ENCODE data around the gene HNRNPL. TPM values are rescaled to one million over a fixed set of nuclear protein-coding genes. Genes with fewer than 3 reads are reported as not detected.
"Not testable (repeated sequence)": the region's sequence is repeated elsewhere in the genome, so short reads cannot be mapped to it uniquely, and the experiment has no call there.

The HNRNPL gene
- total and polyA plus RNA-seq, 9 donors = 195 to 355 (median 281) TPM

DNA sequence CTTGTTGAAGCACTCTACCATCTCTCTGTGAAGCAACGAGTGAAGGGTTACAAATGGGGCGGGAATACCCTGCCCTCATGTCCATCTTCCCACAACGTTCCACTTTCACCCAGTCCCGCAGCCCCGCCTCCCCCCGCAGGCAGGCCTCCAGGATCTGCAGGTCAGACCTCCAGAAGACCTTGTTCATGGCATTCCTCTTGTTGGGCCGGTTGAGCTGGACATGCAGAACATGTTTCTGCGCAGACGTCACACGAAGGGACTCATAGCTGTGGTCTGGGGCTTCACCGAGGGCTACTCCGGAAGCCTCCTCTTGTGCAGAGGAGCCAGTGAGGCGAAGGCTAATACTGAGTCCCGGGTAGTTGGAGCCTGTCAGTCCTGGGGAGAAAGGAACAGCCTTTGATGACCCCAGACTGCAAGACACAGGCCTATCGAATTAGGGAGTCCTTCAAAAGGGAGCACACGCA, 18.6 kb downstream of the HNRNPL start:
- Histone ChIP-seq H3K36me3 (ENCODE audit: control insufficient read depth, insufficient read depth, low read length) (peaks cover 36% of the 10 kb centered on the region), H3K9me3 (replicated peaks; ENCODE audit: control insufficient read depth, low read depth, low read length) (no peaks in the 10 kb centered on the region), H3K27me3 (ENCODE audit: control insufficient read depth, insufficient read depth, low read length) (no peaks in the 10 kb centered on the region), H3K4me3 (ENCODE audit: low read length) (peak overlapping the region; percentile 61), H3K27ac (ENCODE audit: low read length) (peak overlapping the region; percentile 81), H3K4me1 (ENCODE audit: control insufficient read depth, insufficient read depth, low read length) (peaks cover 31% of the 10 kb centered on the region)
- peak; percentile 69 for DNase-seq
- WGBS (ENCODE audit: insufficient coverage) = 8% methylated on average over 13 of the region's 16 CpGs

- Histone ChIP-seq H3K4me1 (ENCODE audit: control insufficient read depth, insufficient read depth, low read length) (peaks cover 23% of the 10 kb centered on the region), H3K27me3 (ENCODE audit: control insufficient read depth, insufficient read depth, low read length) (no peaks in the 10 kb centered on the region), H3K36me3 (ENCODE audit: control insufficient read depth, insufficient read depth, low read length) (peaks cover 27% of the 10 kb centered on the region), H3K4me3 (ENCODE audit: low read length) (no peak overlapping the region), H3K27ac (ENCODE audit: low read length) (no peak overlapping the region), H3K9me3 (replicated peaks; ENCODE audit: control insufficient read depth, low read depth, low read length) (no peaks in the 10 kb centered on the region)
- no peak for DNase-seq
- WGBS (ENCODE audit: insufficient coverage) = 100% methylated on average over 1 of the region's 4 CpGs
Observed at GRCh38 chr19:38830039-38830733, 19.6 kb downstream of the HNRNPL start.

DNA sequence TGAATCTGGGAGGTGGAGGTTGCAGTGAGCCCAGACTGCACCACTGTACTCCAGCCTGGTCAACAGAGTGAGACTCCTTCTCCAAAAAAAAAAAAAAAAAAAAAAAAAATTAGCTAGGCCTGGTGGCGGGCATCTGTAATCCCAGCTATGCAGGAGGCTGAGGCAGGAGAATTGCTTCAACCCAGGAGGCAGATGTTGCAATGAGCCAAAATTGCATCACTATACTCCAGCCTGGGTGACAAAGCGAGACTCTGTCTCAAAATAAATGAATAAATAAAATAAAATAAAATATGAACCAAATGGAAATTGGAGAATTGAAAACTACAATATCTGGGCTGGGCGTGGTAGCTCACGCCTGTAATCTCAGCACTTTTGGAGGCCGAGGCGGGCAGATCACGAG, 20.6 kb downstream of the HNRNPL start:
- H3K27ac ChIP-seq (ENCODE audit: low read length); DNase-seq; H3K9me3 ChIP-seq (replicated peaks; ENCODE audit: control insufficient read depth, low read depth, low read length); H3K4me3 ChIP-seq (ENCODE audit: low read length); H3K27me3 ChIP-seq (ENCODE audit: control insufficient read depth, insufficient read depth, low read length): not testable (repeated sequence)
- no CpG with 5 or more reads among the region's 7 CpGs for WGBS (ENCODE audit: insufficient coverage)
- Histone ChIP-seq H3K36me3 (ENCODE audit: control insufficient read depth, insufficient read depth, low read length) (peaks cover 29% of the 10 kb centered on the region), H3K4me1 (ENCODE audit: control insufficient read depth, insufficient read depth, low read length) (peaks cover 16% of the 10 kb centered on the region)

GRCh38 chr19:38826856-38827551, 22.8 kb downstream of the HNRNPL start:
- Histone ChIP-seq H3K27ac (ENCODE audit: low read length) (no peak overlapping the region), H3K36me3 (ENCODE audit: control insufficient read depth, insufficient read depth, low read length) (peaks cover 29% of the 10 kb centered on the region), H3K27me3 (ENCODE audit: control insufficient read depth, insufficient read depth, low read length) (no peaks in the 10 kb centered on the region), H3K4me1 (ENCODE audit: control insufficient read depth, insufficient read depth, low read length) (peaks cover 8% of the 10 kb centered on the region), H3K9me3 (replicated peaks; ENCODE audit: control insufficient read depth, low read depth, low read length) (no peaks in the 10 kb centered on the region), H3K4me3 (ENCODE audit: low read length) (no peak overlapping the region)
- WGBS (ENCODE audit: insufficient coverage) = 77% methylated on average over 3 of the region's 6 CpGs
- DNase-seq = no peak

- not testable (repeated sequence) for DNase-seq; H3K4me3 ChIP-seq (ENCODE audit: low read length); H3K27ac ChIP-seq (ENCODE audit: low read length); H3K9me3 ChIP-seq (replicated peaks; ENCODE audit: control insufficient read depth, low read depth, low read length); H3K4me1 ChIP-seq (ENCODE audit: control insufficient read depth, insufficient read depth, low read length); H3K27me3 ChIP-seq (ENCODE audit: control insufficient read depth, insufficient read depth, low read length)
- 89% methylated on average over 5 of the region's 7 CpGs for WGBS (ENCODE audit: insufficient coverage)
- peaks cover 29% of the 10 kb centered on the region for H3K36me3 ChIP-seq (ENCODE audit: control insufficient read depth, insufficient read depth, low read length)
Observed at GRCh38 chr19:38825936-38826335, 23.9 kb downstream of the HNRNPL start.

- H3K27ac ChIP-seq (ENCODE audit: low read length) = not testable (repeated sequence)
Observed at GRCh38 chr19:38821230-38821825, 28.5 kb downstream of the HNRNPL start.

DNA sequence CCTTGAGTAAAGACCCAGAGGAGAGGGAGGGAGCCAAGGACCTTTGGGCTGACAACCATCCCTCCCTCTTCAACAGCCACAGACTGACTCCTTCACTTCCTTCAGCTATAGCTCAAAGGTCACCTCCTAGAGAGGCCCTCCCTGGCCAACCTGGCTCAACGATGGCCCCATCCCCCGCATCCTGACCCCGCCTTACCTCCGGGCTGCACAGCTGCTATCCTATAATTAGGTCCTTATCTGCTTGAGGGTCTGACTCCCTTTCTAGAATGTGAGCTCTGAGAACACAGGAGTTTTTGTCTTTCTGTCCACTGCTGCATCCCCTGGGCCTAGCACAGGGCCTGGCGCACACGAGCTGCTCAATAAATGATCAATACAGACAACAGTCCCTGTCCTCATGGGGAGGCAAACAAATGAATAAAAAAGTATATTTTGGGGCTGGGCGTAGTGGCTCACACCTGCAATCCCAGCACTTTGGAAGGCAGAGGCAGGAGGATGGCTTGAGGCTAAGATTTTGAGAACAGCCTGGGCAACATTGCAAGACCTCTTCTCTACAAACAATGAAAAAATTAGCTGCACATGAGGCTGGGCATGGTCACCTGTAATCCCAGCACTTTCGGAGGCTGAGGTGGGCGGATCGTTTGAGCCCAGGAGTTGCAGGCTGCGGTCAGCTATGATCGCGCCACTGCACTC, 30.4 kb downstream of the HNRNPL start:
- H3K27ac ChIP-seq (ENCODE audit: low read length) = peak overlapping the region; percentile 16
- peaks cover 35% of the 10 kb centered on the region for H3K36me3 ChIP-seq (ENCODE audit: control insufficient read depth, insufficient read depth, low read length)
- no peaks in the 10 kb centered on the region for H3K27me3 ChIP-seq (ENCODE audit: control insufficient read depth, insufficient read depth, low read length)
- no peaks in the 10 kb centered on the region for H3K9me3 ChIP-seq (replicated peaks; ENCODE audit: control insufficient read depth, low read depth, low read length)
- H3K4me1 ChIP-seq (ENCODE audit: control insufficient read depth, insufficient read depth, low read length) = peaks cover 10% of the 10 kb centered on the region
- 77% methylated on average over 10 of the region's 13 CpGs for WGBS (ENCODE audit: insufficient coverage)
- no peak overlapping the region for H3K4me3 ChIP-seq (ENCODE audit: low read length)
- peak; percentile 27 for DNase-seq

More at GRCh38 chr19:38821230-38821825, 28.5 kb downstream of the HNRNPL start:
- not testable (repeated sequence) for H3K27me3 ChIP-seq (ENCODE audit: control insufficient read depth, insufficient read depth, low read length); DNase-seq; H3K4me1 ChIP-seq (ENCODE audit: control insufficient read depth, insufficient read depth, low read length); H3K4me3 ChIP-seq (ENCODE audit: low read length); H3K9me3 ChIP-seq (replicated peaks; ENCODE audit: control insufficient read depth, low read depth, low read length)
- peaks cover 28% of the 10 kb centered on the region for H3K36me3 ChIP-seq (ENCODE audit: control insufficient read depth, insufficient read depth, low read length)
- 97% methylated on average over 28 of the region's 29 CpGs for WGBS (ENCODE audit: insufficient coverage)

GRCh38 chr19:38817081-38817480, 32.7 kb downstream of the HNRNPL start:
- H3K9me3 ChIP-seq (replicated peaks; ENCODE audit: control insufficient read depth, low read depth, low read length) = no peaks in the 10 kb centered on the region
- no peak overlapping the region for H3K4me3 ChIP-seq (ENCODE audit: low read length)
- no peak for DNase-seq
- 92% methylated on average over 11 of the region's 15 CpGs for WGBS (ENCODE audit: insufficient coverage)
- H3K4me1 ChIP-seq (ENCODE audit: control insufficient read depth, insufficient read depth, low read length) = peaks cover 10% of the 10 kb centered on the region
- no peaks in the 10 kb centered on the region for H3K27me3 ChIP-seq (ENCODE audit: control insufficient read depth, insufficient read depth, low read length)
- no peak overlapping the region for H3K27ac ChIP-seq (ENCODE audit: low read length)
- H3K36me3 ChIP-seq (ENCODE audit: control insufficient read depth, insufficient read depth, low read length) = peaks cover 40% of the 10 kb centered on the region

DNA sequence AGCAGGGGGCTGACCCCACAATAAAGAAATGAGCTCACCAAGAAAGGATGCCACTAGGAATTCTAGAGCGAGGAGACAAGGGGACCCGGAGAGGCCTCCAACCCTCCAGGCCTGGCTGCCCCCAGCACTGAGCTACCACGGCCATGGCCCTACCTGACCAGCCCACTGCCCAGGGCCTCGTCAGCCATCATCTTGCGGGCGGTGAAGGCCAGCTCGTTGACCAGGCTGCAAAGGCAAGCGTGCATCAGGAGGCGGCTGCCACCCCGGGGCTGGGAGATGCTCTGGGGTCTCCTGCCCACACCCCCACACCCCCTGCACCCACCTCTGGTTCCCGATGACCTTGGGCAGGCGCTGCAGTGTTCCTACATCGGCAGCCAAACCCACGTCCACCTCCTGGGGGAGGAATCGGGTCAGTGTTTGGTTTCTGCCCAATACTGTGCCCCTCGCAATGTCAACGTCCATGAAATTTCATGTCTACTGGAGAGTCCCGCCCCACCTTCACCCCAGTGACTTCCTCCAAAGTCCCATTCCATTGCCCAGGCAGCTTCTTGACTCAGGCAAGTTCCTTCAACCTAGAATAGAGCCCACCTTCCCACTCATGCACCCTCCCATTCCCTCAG, 33.5 kb downstream of the HNRNPL start:
- Histone ChIP-seq H3K36me3 (ENCODE audit: control insufficient read depth, insufficient read depth, low read length) (peaks cover 40% of the 10 kb centered on the region), H3K27me3 (ENCODE audit: control insufficient read depth, insufficient read depth, low read length) (no peaks in the 10 kb centered on the region), H3K9me3 (replicated peaks; ENCODE audit: control insufficient read depth, low read depth, low read length) (no peaks in the 10 kb centered on the region), H3K4me3 (ENCODE audit: low read length) (no peak overlapping the region), H3K4me1 (ENCODE audit: control insufficient read depth, insufficient read depth, low read length) (peaks cover 10% of the 10 kb centered on the region), H3K27ac (ENCODE audit: low read length) (no peak overlapping the region)
- DNase-seq = no peak
- 93% methylated on average over 15 of the region's 18 CpGs for WGBS (ENCODE audit: insufficient coverage)

Measured in muscle of leg (tissue), 11 donors.